Common myeloid progenitor, CD34-positive (primary cell): ENCODE data around the gene BRIP1.

Experiments
- CTCF ChIA-PET: fragments of 350-600 bp; sonication (Branson Sonifier 250); formaldehyde crosslinking; loops from one replicate; lab custom pipeline; 2021; ENCODE audit warnings: antibody characterized with exemption; lab: Charles Lee
- POLR2A ChIA-PET: fragments of 350-600 bp; sonication (Branson Sonifier 250); formaldehyde crosslinking; loops from one replicate; lab custom pipeline; 2021; ENCODE audit warnings: antibody characterized with exemption; lab: Charles Lee
- DNase-seq, 3 donors: peaks; one replicate each; pipeline versions ENCODE4 v3.0.0 to v3.0.0-alpha.2; 2013
- H3K27ac ChIP-seq, 2 experiments: 1 replicate in 1 of 2; 2 replicates in 1 of 2; pipeline ENCODE4 v1.7.0; 2013; ENCODE audit warnings: inconsistent platforms in 2 of 2, low read length in 2 of 2, mild to moderate bottlenecking in 2 of 2, low read depth in 1 of 2, moderate library complexity in 1 of 2; ENCODE audit not compliant: severe bottlenecking in 2 of 2, insufficient read depth in 1 of 2, poor library complexity in 1 of 2
- H3K27me3 ChIP-seq, 5 experiments: replicated peaks in 2 of 5; 1 replicate in 3 of 5; 2 replicates in 2 of 5; pipeline versions ENCODE4 v1.6.1 to v1.7.0; 2013; ENCODE audit warnings: low read length in 4 of 5, mild to moderate bottlenecking in 2 of 5, moderate library complexity in 2 of 5, inconsistent platforms in 1 of 5; ENCODE audit not compliant: insufficient read depth in 5 of 5, control insufficient read depth in 4 of 5
- H3K36me3 ChIP-seq, 4 experiments: 1 replicate in 2 of 4; 2 replicates in 2 of 4; pipeline versions ENCODE4 v1.6.1 to v1.7.0; 2013; ENCODE audit warnings: low read length in 3 of 4, control low read depth in 1 of 4, mild to moderate bottlenecking in 1 of 4; ENCODE audit not compliant: control insufficient read depth in 4 of 4, insufficient read depth in 4 of 4
- H3K4me1 ChIP-seq, 4 experiments: 1 replicate in 3 of 4; 2 replicates in 1 of 4; pipeline versions ENCODE4 v1.6.1 to v1.7.1; 2013; ENCODE audit warnings: low read length in 3 of 4, mild to moderate bottlenecking in 3 of 4, control low read depth in 1 of 4, inconsistent platforms in 1 of 4, moderate library complexity in 1 of 4; ENCODE audit not compliant: control insufficient read depth in 4 of 4, insufficient read depth in 4 of 4; ENCODE audit errors: control extremely low read depth in 1 of 4
- H3K4me3 ChIP-seq, 7 experiments: 1 replicate in 4 of 7; 2 replicates in 3 of 7; pipeline versions ENCODE4 v1.5.1 to v1.7.0; 2013; ENCODE audit warnings: mild to moderate bottlenecking in 7 of 7, low read length in 6 of 7, moderate library complexity in 6 of 7, inconsistent platforms in 2 of 7, low read depth in 2 of 7, control low read depth in 1 of 7; ENCODE audit not compliant: insufficient read depth in 4 of 7, control insufficient read depth in 1 of 7; ENCODE audit errors: extremely low read depth in 1 of 7
- H3K9me3 ChIP-seq, 5 experiments: 1 replicate in 4 of 5; 2 replicates in 1 of 5; pipeline versions ENCODE4 v1.6.1 to v1.7.1; 2013; ENCODE audit warnings: low read length in 4 of 5, mild to moderate bottlenecking in 2 of 5, inconsistent platforms in 1 of 5, low read depth in 1 of 5, moderate library complexity in 1 of 5; ENCODE audit not compliant: control insufficient read depth in 4 of 5, insufficient read depth in 2 of 5; ENCODE audit errors: control extremely low read depth in 1 of 5
- WGBS: methylation state at CpG from one replicate; pipeline ENCODE4 v1.1.5; 2013; ENCODE audit not compliant: insufficient coverage; 5-methylcytosine and 5-hydroxymethylcytosine counted together

BRIP1 gene

DNA sequence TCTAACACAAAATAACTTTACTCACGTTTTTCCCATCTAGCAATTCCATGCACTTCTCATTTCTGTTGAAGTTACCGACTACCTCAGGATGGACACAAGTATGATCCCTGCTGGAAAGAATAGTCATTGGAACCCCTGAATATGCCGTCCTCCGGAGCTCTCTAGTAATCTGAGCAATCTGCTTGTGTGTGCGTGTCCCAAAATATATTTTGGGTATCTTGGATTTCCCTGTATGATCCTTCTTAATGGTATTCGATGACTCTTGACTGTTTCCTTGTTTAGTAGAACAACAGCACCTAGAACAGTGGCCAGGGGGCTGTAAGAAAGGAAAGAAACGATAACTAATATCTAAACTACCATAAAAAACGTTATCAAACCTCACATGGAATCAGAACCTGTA lies 54.9 kb downstream of the BRIP1 start:
- Histone ChIP-seq H3K27me3 (no peaks in the 10 kb centered on the region), H3K27ac (no peak overlapping the region), H3K9me3 (no peaks in the 10 kb centered on the region), H3K4me1 (peaks cover 3 to 19% (median 10%) of the 10 kb centered on the region in 4 experiments), H3K36me3 (peaks cover 0 to 8% (median 2%) of the 10 kb centered on the region in 4 experiments), H3K4me3 (no peak overlapping the region)
- POLR2A ChIA-PET, result no interaction called here
- WGBS, result 100% methylated on average over 6 of the region's 8 CpGs
- no peak for DNase-seq
- CTCF ChIA-PET, result interaction anchor here (0.5 kb wide), 1 partner anchor 73 kb away, joined by 3 read pairs; no protein-coding TSS in a partner anchor

GRCh38 chr17:61806936-61807335 lies 56.4 kb downstream of the BRIP1 start:
- no CpG with 5 or more reads among the region's 1 CpG for WGBS
- DNase-seq, result no peak
- CTCF ChIA-PET, result interaction anchor here (0.8 kb wide), 1 partner anchor 30 kb away, joined by 3 read pairs; no protein-coding TSS in a partner anchor
- POLR2A ChIA-PET, result no interaction called here
- no peaks in the 10 kb centered on the region for H3K27me3 ChIP-seq
- H3K27ac ChIP-seq, result no peak overlapping the region
- no peak overlapping the region for H3K4me3 ChIP-seq
- H3K4me1 ChIP-seq, result peaks cover 3 to 13% (median 8%) of the 10 kb centered on the region in 4 experiments
- H3K36me3 ChIP-seq, result peaks cover 0 to 11% (median 2%) of the 10 kb centered on the region in 4 experiments
- H3K9me3 ChIP-seq, result no peaks in the 10 kb centered on the region

- peaks cover 0 to 14% (median 2%) of the 10 kb centered on the region in 4 experiments for H3K36me3 ChIP-seq
- H3K4me1 ChIP-seq, result peaks cover 3 to 13% (median 8%) of the 10 kb centered on the region in 4 experiments
- CTCF ChIA-PET, result no interaction called here
- no peaks in the 10 kb centered on the region for H3K27me3 ChIP-seq
- POLR2A ChIA-PET, result no interaction called here
- H3K4me3 ChIP-seq, result no peak overlapping the region
- peak in 2 of 3 donors; percentile 14 to 19 for DNase-seq
- H3K27ac ChIP-seq, result no peak overlapping the region
- 100% methylated on average over 3 of the region's 7 CpGs for WGBS
- H3K9me3 ChIP-seq, result no peaks in the 10 kb centered on the region
These were observed 57.1 kb downstream of the BRIP1 start for GRCh38 chr17:61806081-61806828.

DNA sequence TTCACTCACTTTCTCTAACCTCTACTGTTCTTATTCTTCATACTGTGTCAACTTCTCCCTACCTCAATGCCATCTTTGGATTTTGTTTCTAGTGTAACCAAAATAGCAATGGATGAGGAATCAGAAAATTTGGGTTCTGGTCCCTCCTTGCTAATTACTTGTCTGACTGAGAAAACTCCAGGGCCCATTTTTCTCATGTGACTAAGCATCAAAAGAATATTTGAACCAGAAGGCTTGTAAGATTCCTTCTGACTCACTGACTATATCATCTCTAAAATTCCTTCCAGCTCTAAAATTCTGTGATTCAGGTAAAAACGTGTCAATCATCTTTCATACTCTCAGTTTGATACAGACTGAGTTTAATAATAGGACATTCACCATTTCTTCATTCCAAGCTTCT lies 57.9 kb downstream of the BRIP1 start:
- Histone ChIP-seq H3K27me3 (no peaks in the 10 kb centered on the region), H3K9me3 (no peaks in the 10 kb centered on the region), H3K36me3 (peaks cover 0 to 16% (median 2%) of the 10 kb centered on the region in 4 experiments), H3K4me1 (peaks cover 3 to 11% (median 8%) of the 10 kb centered on the region in 4 experiments), H3K4me3 (no peak overlapping the region), H3K27ac (no peak overlapping the region)
- CTCF ChIA-PET, result no interaction called here
- DNase-seq, result no peak
- POLR2A ChIA-PET, result no interaction called here
- WGBS, result no CpG with 5 or more reads among the region's 1 CpG

GRCh38 chr17:61803796-61804195 lies 59.5 kb downstream of the BRIP1 start:
- H3K9me3 ChIP-seq, result no peaks in the 10 kb centered on the region
- no peak overlapping the region for H3K4me3 ChIP-seq
- H3K27ac ChIP-seq, result no peak overlapping the region
- no peak for DNase-seq
- WGBS, result no CpG with 5 or more reads among the region's 1 CpG
- peaks cover 0 to 19% (median 2%) of the 10 kb centered on the region in 4 experiments for H3K36me3 ChIP-seq
- ChIA-PET POLR2A (interaction anchor here (0.6 kb wide), 1 partner anchor 235 kb away, joined by 4 read pairs; no protein-coding TSS in a partner anchor), CTCF (no interaction called here)
- H3K27me3 ChIP-seq, result no peaks in the 10 kb centered on the region
- no peaks in the 10 kb centered on the region for H3K4me1 ChIP-seq

GRCh38 chr17:61803216-61803615 lies 60.1 kb downstream of the BRIP1 start:
- Histone ChIP-seq H3K27me3 (no peaks in the 10 kb centered on the region), H3K36me3 (peaks cover 0 to 20% (median under 1%) of the 10 kb centered on the region in 4 experiments), H3K4me1 (no peaks in the 10 kb centered on the region), H3K4me3 (no peak overlapping the region), H3K9me3 (no peaks in the 10 kb centered on the region), H3K27ac (no peak overlapping the region)
- DNase-seq, result no peak
- POLR2A ChIA-PET, result no interaction called here
- WGBS, result 100% methylated on average over 4 of the region's 6 CpGs
- CTCF ChIA-PET, result no interaction called here

DNA sequence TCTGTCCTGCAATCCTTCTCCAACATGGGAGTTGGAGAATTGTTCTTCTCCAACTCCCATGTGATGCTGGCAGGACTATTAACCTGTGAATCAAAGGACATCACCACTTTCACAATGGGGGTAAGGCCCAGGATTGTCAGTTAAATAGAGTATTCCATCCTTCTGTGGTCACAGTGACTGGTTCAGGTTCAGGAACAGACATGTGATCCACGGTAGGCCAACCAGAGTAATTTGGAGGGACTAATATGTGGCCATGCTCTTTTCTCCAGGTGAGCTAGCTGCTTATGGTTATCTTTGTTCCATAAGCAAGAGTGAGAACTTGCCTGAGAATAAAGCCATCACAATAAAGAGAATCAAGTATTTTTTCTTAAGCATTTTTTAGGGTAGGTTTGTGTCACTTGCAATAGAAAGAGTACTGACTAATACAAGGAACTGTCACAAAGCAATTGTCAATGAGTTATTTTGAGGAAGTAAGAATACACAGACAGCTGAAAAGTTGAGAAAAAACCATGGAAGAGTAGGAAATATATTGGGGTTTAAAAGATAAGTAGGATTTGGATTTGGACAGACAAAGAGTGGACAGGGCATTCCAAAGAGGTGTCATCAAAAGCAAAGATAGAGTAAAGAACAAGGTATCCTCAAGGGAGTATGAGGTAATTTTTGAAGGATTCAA lies 63.4 kb downstream of the BRIP1 start:
- CTCF ChIA-PET, result interaction anchor here (0.6 kb wide), 1 partner anchor 391 kb away, joined by 3 read pairs; no protein-coding TSS in a partner anchor
- 86% methylated on average over 1 of the region's 1 CpG for WGBS
- Histone ChIP-seq H3K9me3 (no peaks in the 10 kb centered on the region), H3K27ac (no peak overlapping the region), H3K4me3 (no peak overlapping the region), H3K36me3 (peaks cover 7 to 17% (median 11%) of the 10 kb centered on the region in 4 experiments), H3K4me1 (no peaks in the 10 kb centered on the region), H3K27me3 (no peaks in the 10 kb centered on the region)
- DNase-seq, result peak in 2 of 3 donors; percentile 42 to 63
- POLR2A ChIA-PET, result no interaction called here
